GM13976 (cell line): Measurements from ENCODE around the gene RNF157.

ENCODE experiments used
- DNase-seq: peaks from one replicate; pipeline ENCODE4 v3.0.0; 2012; ENCODE audit warnings: low spot score
- in situ Hi-C: fragments of 300-500 bp; cut with MboI; formaldehyde crosslinking; loops from one replicate; pipeline ENCODE4 v1.12.0; 2022; ENCODE audit warnings: low sequenced_read_pairs, mixed read lengths, inconsistent platforms; ENCODE audit not compliant: unreplicated experiment
- TF ChIP-seq, protein P1 (sequence below): IDR thresholded peaks from 2 replicates; pipeline ENCODE4 v1.5.1; 2012; ENCODE audit warnings: borderline replicate concordance, mild to moderate bottlenecking; ENCODE audit not compliant: insufficient read depth; ENCODE audit errors: extremely low read depth, missing control alignments, control extremely low read depth

The RNF157 gene

DNA sequence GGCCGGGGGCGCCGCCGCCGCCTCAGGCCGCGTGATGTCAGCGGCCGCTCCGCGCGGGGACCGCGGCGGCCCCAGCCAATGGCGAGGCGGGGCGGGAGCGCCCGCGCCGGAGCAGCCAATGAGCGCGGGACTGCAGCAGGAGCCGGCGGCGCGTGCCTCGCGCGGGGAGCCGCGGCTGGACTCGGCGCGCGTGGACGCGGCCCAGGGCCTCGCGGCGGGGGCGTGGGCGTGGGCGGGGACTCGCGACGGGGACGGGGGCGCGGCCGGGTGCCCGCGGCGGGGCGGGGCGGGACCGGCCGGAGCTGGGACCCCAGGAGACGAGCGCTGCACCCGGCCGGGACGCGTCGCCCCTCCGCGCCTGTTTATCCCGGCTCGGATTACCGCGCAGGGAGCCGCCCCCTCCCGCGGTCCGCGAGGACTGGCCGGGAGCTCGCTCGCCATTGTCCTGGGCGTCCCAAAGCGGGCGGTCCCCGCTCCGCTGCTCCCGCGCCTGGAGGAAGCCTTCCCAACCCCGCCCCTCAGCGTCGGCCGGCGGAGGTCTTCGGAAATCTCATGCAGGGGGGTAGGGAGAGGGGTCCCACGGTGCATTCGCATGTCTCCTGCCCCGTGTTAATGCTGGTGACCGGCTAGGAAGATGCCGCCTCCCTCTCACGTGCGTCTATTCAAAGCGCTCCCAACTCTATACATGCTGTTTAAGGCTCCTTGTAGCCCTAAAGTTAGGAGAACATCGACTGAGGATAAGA lies at the start of gene RNF157:
RNF157 (minus strand) TSS at position 33 of the 743 bp plus-strand sequence. CDS start 253 bp downstream, outside the sequence.
- in situ Hi-C loops: no loop called here
- TF ChIP-seq, protein P1, sequence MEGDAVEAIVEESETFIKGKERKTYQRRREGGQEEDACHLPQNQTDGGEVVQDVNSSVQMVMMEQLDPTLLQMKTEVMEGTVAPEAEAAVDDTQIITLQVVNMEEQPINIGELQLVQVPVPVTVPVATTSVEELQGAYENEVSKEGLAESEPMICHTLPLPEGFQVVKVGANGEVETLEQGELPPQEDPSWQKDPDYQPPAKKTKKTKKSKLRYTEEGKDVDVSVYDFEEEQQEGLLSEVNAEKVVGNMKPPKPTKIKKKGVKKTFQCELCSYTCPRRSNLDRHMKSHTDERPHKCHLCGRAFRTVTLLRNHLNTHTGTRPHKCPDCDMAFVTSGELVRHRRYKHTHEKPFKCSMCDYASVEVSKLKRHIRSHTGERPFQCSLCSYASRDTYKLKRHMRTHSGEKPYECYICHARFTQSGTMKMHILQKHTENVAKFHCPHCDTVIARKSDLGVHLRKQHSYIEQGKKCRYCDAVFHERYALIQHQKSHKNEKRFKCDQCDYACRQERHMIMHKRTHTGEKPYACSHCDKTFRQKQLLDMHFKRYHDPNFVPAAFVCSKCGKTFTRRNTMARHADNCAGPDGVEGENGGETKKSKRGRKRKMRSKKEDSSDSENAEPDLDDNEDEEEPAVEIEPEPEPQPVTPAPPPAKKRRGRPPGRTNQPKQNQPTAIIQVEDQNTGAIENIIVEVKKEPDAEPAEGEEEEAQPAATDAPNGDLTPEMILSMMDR: no peak

DNA sequence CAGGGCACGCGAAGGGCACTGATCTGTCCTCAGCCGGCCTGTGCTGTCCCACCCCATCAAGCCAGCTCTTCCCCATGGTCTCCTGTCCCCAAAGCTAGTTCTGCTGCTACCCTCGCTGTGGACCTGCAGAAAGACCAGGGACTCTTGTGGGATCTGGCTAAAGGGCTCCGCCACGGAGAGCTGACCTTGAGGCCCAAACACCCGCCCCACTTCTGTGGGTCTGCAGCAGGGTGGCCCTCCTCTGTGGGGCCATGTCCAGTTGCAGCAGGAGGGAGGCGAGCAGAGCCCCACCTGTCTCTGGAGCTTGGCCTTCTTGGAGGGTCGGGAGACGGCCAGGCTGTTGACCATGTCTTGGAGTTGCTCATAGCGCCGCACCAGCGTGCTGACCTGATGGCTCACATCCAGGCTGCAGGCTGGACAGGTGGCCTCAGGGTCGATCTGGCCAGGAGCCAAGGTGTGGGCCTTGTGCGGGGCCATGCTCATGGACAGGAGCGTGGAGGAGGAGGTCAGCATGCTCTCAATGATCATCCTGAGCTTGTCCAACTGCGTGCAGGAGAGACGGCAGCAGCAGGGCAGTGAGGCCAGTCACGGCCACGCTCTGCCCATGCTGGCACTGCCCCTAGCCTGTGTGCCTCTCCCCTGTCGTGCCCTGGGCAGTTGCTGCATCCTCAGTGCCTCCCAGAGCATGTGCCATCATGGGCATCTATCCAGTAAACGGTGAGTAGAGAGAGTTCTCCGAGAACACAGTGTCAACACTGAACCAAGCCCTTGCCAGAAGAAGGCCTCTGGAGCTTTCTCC lies 41.5 kb upstream of the RNF157 start:
- in situ Hi-C loops: loop anchor here (5.0 to 25.0 kb wide), 2 partner anchors 164 to 369 kb away; partner anchors contain the start of gene MRPL38

More for the DNA sequence above, at the start of gene RNF157:
- peak; percentile 84 for DNase-seq

DNA sequence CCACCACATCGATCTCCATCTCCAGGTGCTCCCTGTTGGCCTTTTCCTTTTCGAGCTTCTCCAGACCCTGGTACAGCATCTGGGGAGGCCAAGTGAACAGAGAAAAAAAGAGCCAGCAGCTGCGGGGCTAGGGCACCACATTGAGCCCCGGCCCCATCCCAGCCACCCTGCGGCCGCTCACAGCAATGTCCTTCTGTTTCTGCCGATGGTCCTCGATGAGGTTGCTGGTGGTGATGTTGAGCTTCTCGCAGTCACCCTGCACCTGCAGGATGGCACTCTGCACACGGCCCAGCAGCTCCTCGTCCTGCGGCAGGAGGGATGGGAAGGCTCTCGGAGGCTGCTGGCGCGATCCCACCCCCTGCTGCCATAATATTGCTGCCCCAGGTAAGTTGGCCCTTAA lies 40.4 kb upstream of the RNF157 start:
- in situ Hi-C loops: loop anchor here (5.0 to 25.0 kb wide), 2 partner anchors 163 to 368 kb away; partner anchors contain the start of gene MRPL38
- TF ChIP-seq, protein P1: no peak
- DNase-seq: no peak

More for the DNA sequence above, 41.5 kb upstream of the RNF157 start:
- TF ChIP-seq, protein P1: no peak
- no peak for DNase-seq

DNA sequence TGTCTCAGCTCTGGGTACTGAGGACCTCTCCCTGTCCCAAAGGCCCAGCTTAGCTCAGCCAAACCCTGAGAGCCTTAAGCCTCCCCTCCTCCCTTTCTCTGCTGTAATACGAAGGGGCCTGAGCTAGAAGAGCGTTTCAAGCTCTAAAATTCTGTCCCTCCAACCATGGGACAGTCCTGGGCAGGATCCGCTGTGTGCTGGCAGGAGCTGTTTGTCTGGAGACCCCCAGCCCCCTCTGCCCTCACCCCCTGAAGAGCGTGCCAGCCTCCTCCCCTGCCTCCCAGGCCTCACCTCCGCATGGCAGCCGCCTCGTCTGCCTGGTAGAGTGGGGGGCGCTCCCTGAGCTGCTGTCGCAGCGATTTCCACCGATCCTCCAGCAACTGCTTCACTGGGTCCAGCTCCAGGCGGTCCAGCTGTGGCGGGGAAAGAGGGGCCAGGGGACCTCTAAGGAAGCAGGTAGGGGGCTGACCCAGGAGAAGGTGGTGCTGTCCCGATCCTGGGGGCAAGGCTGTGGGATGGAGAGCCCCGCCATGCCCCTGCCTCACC lies 39.5 kb upstream of the RNF157 start:
- TF ChIP-seq, protein P1: no peak
- DNase-seq: no peak
- in situ Hi-C loops: loop anchor here (5.0 to 25.0 kb wide), 2 partner anchors 163 to 368 kb away; partner anchors contain the start of gene MRPL38

DNA sequence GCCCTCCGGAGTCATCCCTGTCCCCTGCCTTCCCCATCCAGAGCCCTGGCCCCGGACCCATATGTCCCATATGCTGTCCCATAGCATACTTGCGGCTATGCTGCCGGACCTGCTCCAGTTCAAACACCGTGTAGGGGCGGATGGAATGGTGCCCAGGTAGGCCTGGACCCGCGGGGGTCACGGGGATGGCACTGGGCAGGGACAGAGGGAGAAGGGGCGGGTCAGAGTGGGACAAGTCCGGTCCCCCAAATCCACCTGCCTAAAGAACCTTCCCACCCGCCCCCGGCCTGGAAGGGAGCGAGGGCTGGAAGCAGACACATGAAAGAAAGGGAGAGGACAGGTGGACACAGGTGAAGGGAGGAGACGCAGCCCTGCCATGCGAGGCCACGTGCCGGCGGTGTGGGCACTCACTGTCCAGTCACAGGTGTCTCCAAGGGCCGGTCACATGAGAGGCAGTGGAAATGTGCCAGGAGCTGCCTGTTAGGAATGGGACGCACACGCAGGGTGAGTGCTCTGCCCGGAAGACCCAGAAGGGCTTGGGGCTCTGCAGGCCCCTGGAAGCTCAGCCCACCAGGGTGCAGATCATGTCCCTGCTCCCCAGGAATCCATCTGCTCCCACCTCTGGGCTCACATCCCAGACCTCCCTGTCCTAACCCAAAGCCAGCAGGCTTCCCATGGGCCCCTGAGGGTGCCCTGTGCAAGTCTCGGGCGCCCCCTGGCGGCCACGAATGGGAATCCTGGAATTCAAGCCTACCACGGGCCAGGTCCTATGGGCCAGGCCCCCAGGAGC lies 38.9 kb upstream of the RNF157 start:
- TF ChIP-seq, protein P1: peak; percentile 90
- peak; percentile 92 for DNase-seq
- in situ Hi-C loops: loop anchor here (25.0 kb wide), 1 partner anchor 367 kb away; the partner anchor contains the start of gene MRPL38
